Endothelial cell of umbilical vein (primary cell): Measurements from ENCODE around the gene PYGO1.

ENCODE experiments used
- CTCF ChIP-seq, 2 donors: IDR thresholded peaks; 1 replicate in 1 of 2; 2 replicates in 1 of 2; pipeline ENCODE4 v1.5.1; 2011; ENCODE audit warnings: low read length in 2 of 2, mild to moderate bottlenecking in 2 of 2, moderate library complexity in 2 of 2, control low read depth in 1 of 2, inconsistent platforms in 1 of 2, low read depth in 1 of 2; ENCODE audit not compliant: insufficient read depth in 1 of 2; ENCODE audit errors: extremely low read depth in 1 of 2
- POLR2A ChIP-seq: IDR thresholded peaks from 2 replicates; pipeline ENCODE4 v1.6.1; 2012; ENCODE audit warnings: low read depth, mild to moderate bottlenecking, control low read depth, low read length

- TF ChIP-seq POLR2A (no peak), CTCF (IDR thresholded peaks at IDR 0.05; ENCODE audit: extremely low read depth in 1 of 2, insufficient read depth in 1 of 2, low read depth in 1 of 2, low read length in 2 of 2) (no peak)
Measured at GRCh38 chr15:55562601-55563000, 25.5 kb downstream of the PYGO1 start.
